ENCODE measurements around the gene TIMM23. TPM values are rescaled to one million over a fixed set of nuclear protein-coding genes. Genes with fewer than 3 reads are reported as not detected.

TIMM23 gene
- total RNA-seq, 1 experiment from 2014 or later: 103 TPM

DNA sequence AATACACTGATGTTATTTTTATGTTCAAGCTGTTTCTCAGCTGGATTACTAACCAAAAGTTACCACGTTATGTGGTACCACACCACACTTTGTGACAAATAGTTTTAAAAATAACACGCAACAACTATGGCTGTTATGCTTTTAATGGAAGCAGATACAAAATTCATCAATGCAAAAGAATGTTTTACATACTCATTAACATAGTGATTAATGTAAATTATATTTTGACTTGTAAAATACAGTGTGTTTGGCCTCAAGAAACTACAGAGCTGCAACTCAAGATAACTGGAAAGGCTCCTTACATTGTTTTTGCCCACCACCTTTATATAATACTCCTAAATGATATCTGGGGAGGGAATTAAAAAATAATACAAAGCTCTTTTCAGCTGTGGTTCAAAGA is 32.7 kb downstream of the TIMM23 start:
- ChIA-PET CTCF (interaction anchor here (1.2 kb wide), 1 partner anchor 18 kb away, joined by 6 read pairs; no protein-coding TSS in a partner anchor), POLR2A (no interaction called here)
- no peak overlapping the region for H3K27ac ChIP-seq (ENCODE audit: low read length)
- H3K36me3 ChIP-seq (ENCODE audit: control insufficient read depth, insufficient read depth, low read length): peaks cover 41% of the 10 kb centered on the region
- no peak overlapping the region for H3K4me3 ChIP-seq (ENCODE audit: low read depth in 2 of 2, low read length in 2 of 2)
- ATAC-seq: no peak
- BruUV-seq (replicated peaks): no TSS peak
- TF ChIP-seq TCF7L2 (IDR thresholded peaks at IDR 0.05; ENCODE audit: low read depth, low read length) (no peak), POLR2AphosphoS5 (IDR thresholded peaks at IDR 0.05; ENCODE audit: low read depth, low read length) (no peak), SIN3A (IDR thresholded peaks at IDR 0.05; ENCODE audit: borderline replicate concordance, insufficient read depth, low read depth, low read length) (no peak)
- TF ChIP-seq, protein P1, sequence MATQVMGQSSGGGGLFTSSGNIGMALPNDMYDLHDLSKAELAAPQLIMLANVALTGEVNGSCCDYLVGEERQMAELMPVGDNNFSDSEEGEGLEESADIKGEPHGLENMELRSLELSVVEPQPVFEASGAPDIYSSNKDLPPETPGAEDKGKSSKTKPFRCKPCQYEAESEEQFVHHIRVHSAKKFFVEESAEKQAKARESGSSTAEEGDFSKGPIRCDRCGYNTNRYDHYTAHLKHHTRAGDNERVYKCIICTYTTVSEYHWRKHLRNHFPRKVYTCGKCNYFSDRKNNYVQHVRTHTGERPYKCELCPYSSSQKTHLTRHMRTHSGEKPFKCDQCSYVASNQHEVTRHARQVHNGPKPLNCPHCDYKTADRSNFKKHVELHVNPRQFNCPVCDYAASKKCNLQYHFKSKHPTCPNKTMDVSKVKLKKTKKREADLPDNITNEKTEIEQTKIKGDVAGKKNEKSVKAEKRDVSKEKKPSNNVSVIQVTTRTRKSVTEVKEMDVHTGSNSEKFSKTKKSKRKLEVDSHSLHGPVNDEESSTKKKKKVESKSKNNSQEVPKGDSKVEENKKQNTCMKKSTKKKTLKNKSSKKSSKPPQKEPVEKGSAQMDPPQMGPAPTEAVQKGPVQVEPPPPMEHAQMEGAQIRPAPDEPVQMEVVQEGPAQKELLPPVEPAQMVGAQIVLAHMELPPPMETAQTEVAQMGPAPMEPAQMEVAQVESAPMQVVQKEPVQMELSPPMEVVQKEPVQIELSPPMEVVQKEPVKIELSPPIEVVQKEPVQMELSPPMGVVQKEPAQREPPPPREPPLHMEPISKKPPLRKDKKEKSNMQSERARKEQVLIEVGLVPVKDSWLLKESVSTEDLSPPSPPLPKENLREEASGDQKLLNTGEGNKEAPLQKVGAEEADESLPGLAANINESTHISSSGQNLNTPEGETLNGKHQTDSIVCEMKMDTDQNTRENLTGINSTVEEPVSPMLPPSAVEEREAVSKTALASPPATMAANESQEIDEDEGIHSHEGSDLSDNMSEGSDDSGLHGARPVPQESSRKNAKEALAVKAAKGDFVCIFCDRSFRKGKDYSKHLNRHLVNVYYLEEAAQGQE (IDR thresholded peaks at IDR 0.05; ENCODE audit: insufficient read depth in 1 of 2, low read depth in 2 of 2, low read length in 1 of 2): no peak
- TF ChIP-seq, protein P2, sequence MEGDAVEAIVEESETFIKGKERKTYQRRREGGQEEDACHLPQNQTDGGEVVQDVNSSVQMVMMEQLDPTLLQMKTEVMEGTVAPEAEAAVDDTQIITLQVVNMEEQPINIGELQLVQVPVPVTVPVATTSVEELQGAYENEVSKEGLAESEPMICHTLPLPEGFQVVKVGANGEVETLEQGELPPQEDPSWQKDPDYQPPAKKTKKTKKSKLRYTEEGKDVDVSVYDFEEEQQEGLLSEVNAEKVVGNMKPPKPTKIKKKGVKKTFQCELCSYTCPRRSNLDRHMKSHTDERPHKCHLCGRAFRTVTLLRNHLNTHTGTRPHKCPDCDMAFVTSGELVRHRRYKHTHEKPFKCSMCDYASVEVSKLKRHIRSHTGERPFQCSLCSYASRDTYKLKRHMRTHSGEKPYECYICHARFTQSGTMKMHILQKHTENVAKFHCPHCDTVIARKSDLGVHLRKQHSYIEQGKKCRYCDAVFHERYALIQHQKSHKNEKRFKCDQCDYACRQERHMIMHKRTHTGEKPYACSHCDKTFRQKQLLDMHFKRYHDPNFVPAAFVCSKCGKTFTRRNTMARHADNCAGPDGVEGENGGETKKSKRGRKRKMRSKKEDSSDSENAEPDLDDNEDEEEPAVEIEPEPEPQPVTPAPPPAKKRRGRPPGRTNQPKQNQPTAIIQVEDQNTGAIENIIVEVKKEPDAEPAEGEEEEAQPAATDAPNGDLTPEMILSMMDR (IDR thresholded peaks at IDR 0.05): no peak
- no peaks in the 10 kb centered on the region for H3K27me3 ChIP-seq (ENCODE audit: control insufficient read depth, insufficient read depth, low read length)
- no peaks in the 10 kb centered on the region for H3K4me1 ChIP-seq (ENCODE audit: control insufficient read depth, insufficient read depth, low read length)
- no peak for DNase-seq (ENCODE audit: low read depth, low spot score)
- no peaks in the 10 kb centered on the region for H3K9me3 ChIP-seq (ENCODE audit: control insufficient read depth, insufficient read depth, low read depth, low read length)
- in situ Hi-C loops (cut with HindIII; ENCODE audit: low pct_unique_long_range_greater_than_20kb, low sequenced_read_pairs) (no loop called here), intact Hi-C loops (cut with micrococcal nuclease; ENCODE audit: unreplicated experiment) (no loop called here)

DNA sequence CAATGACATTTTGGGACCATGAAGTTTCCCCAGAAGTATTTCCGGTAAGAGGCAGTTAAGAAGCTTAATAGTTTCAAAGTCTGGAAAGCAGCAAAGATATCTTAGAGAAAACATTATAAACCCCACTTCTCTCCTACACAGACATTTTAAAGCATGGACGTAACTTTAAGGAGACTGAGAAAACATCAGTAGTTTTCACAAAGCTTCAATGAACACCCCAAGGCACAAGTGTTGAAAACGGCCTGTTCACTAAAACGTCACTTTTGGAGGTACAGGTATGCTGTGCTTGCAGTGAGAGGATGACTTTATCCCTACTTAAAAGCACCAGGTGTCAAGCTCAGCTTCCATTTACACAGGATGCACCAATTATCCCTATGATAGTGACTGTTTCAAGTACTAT is 33.1 kb downstream of the TIMM23 start:
- H3K27me3 ChIP-seq (ENCODE audit: control insufficient read depth, insufficient read depth, low read length): no peaks in the 10 kb centered on the region
- no peaks in the 10 kb centered on the region for H3K4me1 ChIP-seq (ENCODE audit: control insufficient read depth, insufficient read depth, low read length)
- TF ChIP-seq, protein P1 (IDR thresholded peaks at IDR 0.05; ENCODE audit: insufficient read depth in 1 of 2, low read depth in 2 of 2, low read length in 1 of 2): no peak
- no peak overlapping the region for H3K4me3 ChIP-seq (ENCODE audit: low read depth in 2 of 2, low read length in 2 of 2)
- in situ Hi-C loops (cut with HindIII; ENCODE audit: low pct_unique_long_range_greater_than_20kb, low sequenced_read_pairs): no loop called here
- TSS peak; percentile 70 for BruUV-seq (replicated peaks)
- ATAC-seq (no peak), DNase-seq (ENCODE audit: low read depth, low spot score) (no peak)
- no peaks in the 10 kb centered on the region for H3K9me3 ChIP-seq (ENCODE audit: control insufficient read depth, insufficient read depth, low read depth, low read length)
- H3K27ac ChIP-seq (ENCODE audit: low read length): no peak overlapping the region
- peaks cover 41% of the 10 kb centered on the region for H3K36me3 ChIP-seq (ENCODE audit: control insufficient read depth, insufficient read depth, low read length)
- ChIA-PET POLR2A (no interaction called here), CTCF (interaction anchor here (1.2 kb wide), 1 partner anchor 18 kb away, joined by 6 read pairs; no protein-coding TSS in a partner anchor)
- intact Hi-C loops (cut with micrococcal nuclease; ENCODE audit: unreplicated experiment): no loop called here
